Mucosa of descending colon (tissue), 3 donors: ENCODE data around the gene WT1. TPM values are rescaled to one million over a fixed set of nuclear protein-coding genes. Genes with fewer than 3 reads are reported as not detected.
A peak's percentile ranks its signal among the peaks of the same experiment; 100 is the strongest.

ENCODE experiments used
- ATAC-seq: fragments of 200-7000 bp; cut with Tn5 transposase; one replicate; pipeline ENCODE4 v1.9.1; 2020; ENCODE audit warnings: mild to moderate bottlenecking, moderate library complexity
- DNase-seq, 3 donors: peaks; one replicate each; pipeline ENCODE4 v3.0.0-alpha.2; 2020
- H3K36me3 ChIP-seq: fragments of 200-600 bp; one replicate; pipeline ENCODE4 v1.8.0; 2021; ENCODE audit warnings: low read depth, mild to moderate bottlenecking
- H3K4me1 ChIP-seq: fragments of 200-600 bp; one replicate; pipeline ENCODE4 v1.8.0; 2021; ENCODE audit warnings: low read depth, mild to moderate bottlenecking
- H3K4me3 ChIP-seq: fragments of 200-600 bp; one replicate; pipeline ENCODE4 v1.8.0; 2021; ENCODE audit warnings: mild to moderate bottlenecking
- H3K9me3 ChIP-seq: fragments of 200-600 bp; one replicate; pipeline ENCODE4 v1.8.0; 2021; ENCODE audit warnings: mild to moderate bottlenecking
- intact Hi-C, 2 donors: fragments of 100-400 bp; cut with DNase I in 1 of 2; cut with micrococcal nuclease in 1 of 2; formaldehyde crosslinking; loops; one replicate each; pipeline versions ENCODE4 v1.11.0 to v1.11.1; 2022; cut with DNase I, micrococcal nuclease
- total RNA-seq, 3 donors: library from RNA; stranded (reverse); fragmentation: NEBNext Ultra II Directional in 2 of 3; extraction: Animal tissue kit (Norgen Biotek cat#: 25700) in 2 of 3; gene quantifications; one replicate each; pipeline versions ENCODE4 v1.2.1 to v1.2.4, GENCODE V29; 2021 to 2023
- TF ChIP-seq, protein P1 (sequence below): fragments of 200-600 bp; IDR thresholded peaks from one replicate; pipeline ENCODE4 v1.8.0; 2022; ENCODE audit warnings: antibody characterized with exemption, mild to moderate bottlenecking
- donor health status: DM: no; HTN: no; CAD: no; lungs with moderate emphysema.
- donor health status: DM: no; HTN: no; CAD: no.
- donor health status: DM: no; HTN: yes; CAD: no.

The WT1 gene
- total RNA-seq, 3 donors from 2014 or later, result 0.09 to 0.57 TPM; not detected in 1

DNA sequence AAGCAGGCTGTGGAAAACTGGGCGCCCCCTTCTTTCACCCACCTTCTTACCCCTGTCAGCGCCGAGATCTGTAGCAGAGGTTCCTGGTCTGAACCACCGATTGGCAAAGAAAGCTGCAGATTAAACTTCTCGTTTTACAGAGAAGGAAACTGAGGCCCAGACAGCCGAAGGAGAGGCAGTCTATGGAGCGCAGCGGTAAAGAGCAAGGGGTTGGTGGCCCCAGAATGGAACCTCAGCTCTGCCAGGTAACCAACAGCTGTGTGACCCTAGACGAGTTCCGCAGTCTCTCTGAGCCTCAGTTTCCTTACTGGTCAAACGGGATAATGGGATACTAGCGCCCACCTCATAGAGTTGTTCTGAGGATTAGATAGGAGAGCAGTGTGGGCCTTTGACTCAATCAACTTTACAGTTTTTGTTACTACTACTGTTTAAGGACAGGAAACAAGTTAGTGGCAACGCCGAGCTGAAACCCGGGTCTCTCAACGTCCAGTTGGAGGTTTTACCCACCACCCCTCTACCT is 3.1 kb upstream of the WT1 start:
- DNase-seq, result no peak
- intact Hi-C loops, result no loop called here
- no peak for ATAC-seq
- no peaks in the 10 kb centered on the region for H3K9me3 ChIP-seq
- H3K4me1 ChIP-seq, result peaks cover 12% of the 10 kb centered on the region
- no peak overlapping the region for H3K4me3 ChIP-seq
- TF ChIP-seq, protein P1, sequence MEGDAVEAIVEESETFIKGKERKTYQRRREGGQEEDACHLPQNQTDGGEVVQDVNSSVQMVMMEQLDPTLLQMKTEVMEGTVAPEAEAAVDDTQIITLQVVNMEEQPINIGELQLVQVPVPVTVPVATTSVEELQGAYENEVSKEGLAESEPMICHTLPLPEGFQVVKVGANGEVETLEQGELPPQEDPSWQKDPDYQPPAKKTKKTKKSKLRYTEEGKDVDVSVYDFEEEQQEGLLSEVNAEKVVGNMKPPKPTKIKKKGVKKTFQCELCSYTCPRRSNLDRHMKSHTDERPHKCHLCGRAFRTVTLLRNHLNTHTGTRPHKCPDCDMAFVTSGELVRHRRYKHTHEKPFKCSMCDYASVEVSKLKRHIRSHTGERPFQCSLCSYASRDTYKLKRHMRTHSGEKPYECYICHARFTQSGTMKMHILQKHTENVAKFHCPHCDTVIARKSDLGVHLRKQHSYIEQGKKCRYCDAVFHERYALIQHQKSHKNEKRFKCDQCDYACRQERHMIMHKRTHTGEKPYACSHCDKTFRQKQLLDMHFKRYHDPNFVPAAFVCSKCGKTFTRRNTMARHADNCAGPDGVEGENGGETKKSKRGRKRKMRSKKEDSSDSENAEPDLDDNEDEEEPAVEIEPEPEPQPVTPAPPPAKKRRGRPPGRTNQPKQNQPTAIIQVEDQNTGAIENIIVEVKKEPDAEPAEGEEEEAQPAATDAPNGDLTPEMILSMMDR, result no peak
- no peaks in the 10 kb centered on the region for H3K36me3 ChIP-seq

DNA sequence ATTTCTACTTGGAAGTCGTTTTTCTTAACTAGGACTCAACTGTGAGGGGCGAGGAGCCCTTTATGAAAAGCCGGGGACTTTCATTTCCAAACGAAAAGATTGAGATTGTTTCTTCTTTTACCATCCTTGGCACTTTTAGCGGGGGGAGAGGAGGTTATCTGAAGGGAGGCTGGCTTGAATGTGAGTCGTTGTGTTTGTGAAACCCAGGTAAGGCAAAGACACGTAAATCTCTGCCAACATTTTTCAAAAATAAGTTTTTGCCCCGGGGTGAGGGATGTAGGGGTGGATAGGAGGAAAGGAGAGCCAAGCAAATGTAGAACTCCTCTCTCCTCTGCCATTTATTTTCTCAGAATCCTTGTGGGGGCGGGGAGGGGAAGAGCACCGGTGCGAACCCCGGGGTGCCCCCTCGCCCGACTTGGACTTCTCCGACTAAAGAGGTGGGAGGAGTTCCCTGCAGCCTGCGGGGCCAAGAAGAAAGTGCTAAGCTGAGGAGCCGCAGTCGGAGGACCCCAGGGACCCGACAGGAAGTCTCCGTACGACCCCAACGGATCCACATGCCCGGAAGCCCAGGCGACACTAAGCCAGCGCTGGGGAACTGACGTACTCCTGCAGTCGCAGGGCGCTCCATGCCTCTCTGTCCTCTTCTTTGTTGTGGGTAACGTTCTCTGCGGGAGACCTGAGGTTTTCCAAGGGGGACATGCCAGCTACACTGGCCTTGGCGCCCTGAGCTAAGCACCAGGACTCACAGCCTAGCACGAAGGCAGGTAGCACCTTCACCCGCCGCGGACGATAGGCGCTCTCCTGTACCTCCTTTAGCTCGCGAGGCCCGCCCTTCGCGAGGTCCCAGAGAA is 2.4 kb upstream of the WT1 start:
- no peak for ATAC-seq
- no peaks in the 10 kb centered on the region for H3K36me3 ChIP-seq
- intact Hi-C loops, result no loop called here
- peaks cover 12% of the 10 kb centered on the region for H3K4me1 ChIP-seq
- DNase-seq, result no peak
- no peaks in the 10 kb centered on the region for H3K9me3 ChIP-seq
- no peak overlapping the region for H3K4me3 ChIP-seq
- TF ChIP-seq, protein P1, result no peak

DNA sequence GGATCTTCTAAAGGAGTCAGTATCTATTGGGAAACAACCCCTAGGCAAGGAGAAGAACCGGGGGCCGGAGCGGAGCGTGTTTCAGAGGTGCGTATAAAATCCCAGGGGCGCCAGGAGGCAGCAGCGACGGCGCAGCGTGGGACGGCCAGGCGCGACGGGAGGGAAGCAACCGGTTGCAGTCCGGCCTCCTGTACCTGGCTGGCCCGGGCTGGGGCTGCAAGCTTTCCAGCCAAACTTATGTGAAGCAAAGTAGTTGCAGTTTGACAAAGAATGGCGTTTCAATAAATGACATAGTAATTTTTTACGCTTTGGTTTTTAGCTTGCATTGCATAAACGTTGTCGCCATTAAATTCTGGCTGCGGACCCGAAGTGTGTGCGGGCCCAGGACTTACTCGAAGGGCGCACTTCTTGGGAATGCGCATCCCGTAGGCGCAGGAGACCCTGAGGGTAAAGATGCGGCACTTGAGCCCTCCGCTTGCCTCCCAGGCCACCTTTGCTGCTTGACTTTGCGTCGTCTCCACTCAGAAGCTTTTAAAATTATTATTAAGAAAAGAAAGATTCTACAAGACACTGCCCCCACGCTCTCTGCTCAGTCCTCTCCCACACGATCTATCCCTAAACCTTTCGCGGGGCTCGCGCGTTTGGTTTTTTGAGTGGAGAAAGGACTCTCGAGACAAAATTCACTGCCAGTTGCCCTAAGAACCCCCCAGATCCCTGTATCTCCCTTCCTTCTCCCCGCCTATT is 1.6 kb upstream of the WT1 start:
- no peak for ATAC-seq
- no peak for DNase-seq
- Histone ChIP-seq H3K36me3 (no peaks in the 10 kb centered on the region), H3K4me3 (no peak overlapping the region), H3K4me1 (peaks cover 12% of the 10 kb centered on the region), H3K9me3 (no peaks in the 10 kb centered on the region)
- intact Hi-C loops, result no loop called here
- TF ChIP-seq, protein P1, result no peak

DNA sequence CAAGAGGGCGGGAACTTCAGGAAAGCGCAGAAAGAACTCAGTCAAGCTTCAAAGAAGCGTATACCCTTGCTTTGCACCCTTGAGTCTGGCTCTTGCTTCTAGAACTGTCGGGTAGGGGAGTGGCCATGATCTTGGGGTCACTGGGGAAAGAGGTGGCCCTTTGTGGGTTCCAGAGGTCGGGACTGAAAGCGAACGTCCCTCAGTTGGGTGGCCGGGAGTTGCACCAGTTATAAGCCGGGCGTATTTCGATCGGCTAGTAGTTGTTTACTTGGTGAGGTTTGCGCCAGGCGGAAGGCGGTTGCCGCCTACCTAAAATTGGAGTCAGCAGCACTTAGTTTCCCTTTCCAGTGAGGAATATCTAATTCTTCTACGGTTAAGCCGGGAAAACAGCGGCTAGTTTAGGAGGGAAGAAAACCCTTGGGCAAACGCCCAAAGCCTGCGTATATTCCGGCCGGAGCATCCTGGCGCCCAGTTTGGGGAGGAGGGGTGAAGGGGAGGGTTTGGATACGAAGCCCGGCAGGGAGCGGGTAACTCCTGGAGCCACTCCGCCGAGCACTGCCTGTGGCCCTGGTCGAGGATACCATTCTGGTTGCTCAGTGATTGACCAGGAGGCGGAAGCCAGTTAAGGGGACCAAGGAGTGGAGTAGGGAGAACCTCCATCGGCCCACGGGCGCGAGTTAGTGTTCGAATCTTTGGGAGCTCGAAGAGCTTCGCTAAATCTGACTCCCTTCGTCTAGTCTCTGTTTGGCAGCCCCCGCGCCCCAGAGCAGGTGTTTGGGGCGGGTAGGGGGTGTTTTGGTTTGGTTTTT is 807 bp upstream of the WT1 start:
- DNase-seq (no peak), ATAC-seq (no peak)
- TF ChIP-seq, protein P1, result no peak
- intact Hi-C loops, result no loop called here
- Histone ChIP-seq H3K36me3 (no peaks in the 10 kb centered on the region), H3K4me1 (peaks cover 12% of the 10 kb centered on the region), H3K4me3 (no peak overlapping the region), H3K9me3 (no peaks in the 10 kb centered on the region)

DNA sequence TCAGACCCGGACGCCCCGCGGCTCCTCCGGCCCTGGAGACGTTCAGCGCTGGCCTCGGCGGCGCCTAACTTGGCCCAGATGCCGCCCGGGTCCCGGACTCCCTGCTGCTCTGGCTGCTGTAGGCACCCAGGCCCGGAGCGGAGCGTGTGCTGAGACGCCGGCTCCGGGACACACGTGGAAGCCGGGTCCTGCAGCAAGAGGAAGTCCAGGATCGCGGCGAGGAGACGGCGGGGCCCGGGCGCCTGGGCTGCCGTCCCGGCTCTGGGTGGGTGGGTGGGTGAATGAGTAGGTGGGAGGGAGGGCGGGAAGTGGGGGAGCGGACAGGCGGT is 223 bp downstream of the WT1 start:
- intact Hi-C loops, result no loop called here
- Histone ChIP-seq H3K9me3 (no peaks in the 10 kb centered on the region), H3K4me3 (no peak overlapping the region), H3K36me3 (no peaks in the 10 kb centered on the region), H3K4me1 (peaks cover 12% of the 10 kb centered on the region)
- peak; percentile 23 for ATAC-seq
- TF ChIP-seq, protein P1, result no peak
- no peak for DNase-seq
